Ovary (tissue), 3 donors: ENCODE results near the gene DOCK2.

ENCODE experiments used
- CTCF ChIP-seq, 3 donors: fragments of 450-650 bp in 2 of 3; fragments of 200-600 bp in 1 of 3; IDR thresholded peaks; one replicate each; pipeline versions ENCODE4 v1.5.1 to v1.8.0; 2016 to 2022; ENCODE audit warnings: antibody characterized with exemption in 3 of 3, mild to moderate bottlenecking in 1 of 3
- EP300 ChIP-seq: sonication (generic); formaldehyde crosslinking; IDR thresholded peaks from one replicate; pipeline ENCODE4 v1.6.1; 2017; ENCODE audit warnings: antibody characterized with exemption
- POLR2A ChIP-seq: fragments of 450-650 bp; IDR thresholded peaks from one replicate; pipeline ENCODE4 v1.6.1; 2017; ENCODE audit warnings: antibody characterized with exemption, mild to moderate bottlenecking, moderate library complexity
- donor health status: DM: no; HTN: no; CAD: no.

GRCh38 chr5:170087168-170087817, 450.2 kb downstream of the DOCK2 start:
- TF ChIP-seq CTCF (IDR thresholded peaks at IDR 0.05) (no peak), EP300 (no peak), POLR2A (no peak)
